Sigmoid colon (tissue), 7 donors: ENCODE measurements around the gene CNN3. TPM values are rescaled to one million over a fixed set of nuclear protein-coding genes. Genes with fewer than 3 reads are reported as not detected.

Experiments used
- DNase-seq: peaks from one replicate; pipeline ENCODE4 v3.0.0-alpha.2; 2019
- H3K27ac ChIP-seq, 4 donors: fragments of 200-600 bp; sonication (generic); one replicate each; pipeline ENCODE4 v1.5.1; 2016 to 2019; ENCODE audit warnings: mild to moderate bottlenecking in 1 of 4
- H3K27me3 ChIP-seq, 3 donors: fragments of 200-600 bp; sonication (generic); one replicate each; pipeline ENCODE4 v1.5.1; 2019; ENCODE audit warnings: mild to moderate bottlenecking in 1 of 3
- H3K36me3 ChIP-seq, 4 donors: fragments of 200-600 bp; sonication (generic); one replicate each; pipeline ENCODE4 v1.5.1; 2016 to 2019
- H3K4me1 ChIP-seq, 4 donors: fragments of 200-600 bp; sonication (generic); one replicate each; pipeline ENCODE4 v1.5.1; 2017 to 2019
- H3K4me3 ChIP-seq, 4 donors: fragments of 200-600 bp; sonication (generic); one replicate each; pipeline ENCODE4 v1.5.1; 2017 to 2019; ENCODE audit warnings: mild to moderate bottlenecking in 2 of 4, moderate library complexity in 1 of 4
- H3K9me3 ChIP-seq, 4 donors: fragments of 200-600 bp in 3 of 4; sonication (generic) in 3 of 4; one replicate each; pipeline versions ENCODE4 v1.5.1 to v1.6.1; 2013 to 2019
- CTCF ChIP-seq, 4 experiments: fragments of 450-650 bp in 3 of 4; fragments of 200-600 bp in 1 of 4; IDR thresholded peaks; one replicate each; pipeline ENCODE4 v1.5.1; 2016 to 2019; ENCODE audit warnings: antibody characterized with exemption in 4 of 4, mild to moderate bottlenecking in 3 of 4, moderate library complexity in 2 of 4
- EP300 ChIP-seq, 4 donors: sonication (generic); formaldehyde crosslinking; IDR thresholded peaks; one replicate each; pipeline ENCODE4 v1.6.1; 2017; ENCODE audit warnings: antibody characterized with exemption in 4 of 4
- POLR2A ChIP-seq, 2 donors: fragments of 450-650 bp; IDR thresholded peaks; one replicate each; pipeline ENCODE4 v1.6.1; 2016; ENCODE audit warnings: antibody characterized with exemption in 2 of 2, mild to moderate bottlenecking in 2 of 2, moderate library complexity in 2 of 2
- POLR2AphosphoS5 ChIP-seq, 4 donors: sonication (generic); formaldehyde crosslinking; IDR thresholded peaks; one replicate each; pipeline ENCODE4 v1.6.1; 2017; ENCODE audit warnings: antibody characterized with exemption in 4 of 4
- WGBS, 2 donors: extraction: QIAGEN DNeasy Blood & Tissue Kit; methylation state at CpG; one replicate each; pipeline ENCODE4 v1.1.7; 2013; 5-methylcytosine and 5-hydroxymethylcytosine counted together
- intact Hi-C: fragments of 100-400 bp; cut with DNase I; formaldehyde crosslinking; loops from one replicate; pipeline ENCODE4 v1.15.1; 2023
- polyA plus RNA-seq, 3 donors: library from polyadenylated mRNA; stranded (reverse); fragments of 200-250 nt; gene quantifications; one replicate each; pipeline ENCODE4 v1.2.3, GENCODE V29; 2013
- total RNA-seq, 4 donors: library from RNA; depleted of rRNA; stranded (reverse); fragments of >200 nt; gene quantifications; one replicate each; pipeline ENCODE4 v1.1.0, GENCODE V29; 2016
- donor health status: healthy with polysubstance abuse.
- donor health status: Bipolar disorder and iron deficiency.
- donor health status: healthy.

Gene CNN3
- total and polyA plus RNA-seq, 7 donors, result 58.3 to 247 (median 157) TPM

- Histone ChIP-seq H3K4me3 (no peak overlapping the region), H3K4me1 (peaks cover 0 to 33% (median 23%) of the 10 kb centered on the region in 4 donors), H3K36me3 (peaks cover 0 to 3% (median 0%) of the 10 kb centered on the region in 4 donors), H3K27me3 (no peaks in the 10 kb centered on the region), H3K9me3 (no peaks in the 10 kb centered on the region), H3K27ac (peak overlapping the region in 1 of 4 donors; percentile 38)
- TF ChIP-seq CTCF (IDR thresholded peaks at IDR 0.05) (no peak), EP300 (IDR thresholded peaks at IDR 0.05) (no peak), POLR2AphosphoS5 (IDR thresholded peaks at IDR 0.05) (no peak), POLR2A (IDR thresholded peaks at IDR 0.05) (no peak)
- DNase-seq, result no peak
- 92 to 96% methylated on average over 1 of the region's 1 CpG for whole genome bisulfite sequencing, 2 donors
- intact Hi-C loops, result no loop called here
Observed at GRCh38 chr1:94937820-94938219, 10.9 kb upstream of the CNN3 start.

- DNase-seq, result no peak
- WGBS, 2 donors, result 78 to 79% methylated on average over 5 of the region's 5 CpGs
- Histone ChIP-seq H3K4me1 (peaks cover 0 to 30% (median 23%) of the 10 kb centered on the region in 4 donors), H3K4me3 (no peak overlapping the region), H3K27me3 (no peaks in the 10 kb centered on the region), H3K36me3 (peaks cover 0 to 9% (median 0%) of the 10 kb centered on the region in 4 donors), H3K27ac (peak overlapping the region in 3 of 4 donors; percentile 55 to 64 (median 55)), H3K9me3 (no peaks in the 10 kb centered on the region)
- TF ChIP-seq POLR2A (IDR thresholded peaks at IDR 0.05) (no peak), CTCF (IDR thresholded peaks at IDR 0.05) (no peak), EP300 (IDR thresholded peaks at IDR 0.05) (no peak), POLR2AphosphoS5 (IDR thresholded peaks at IDR 0.05) (no peak)
- intact Hi-C loops, result no loop called here
Observed at GRCh38 chr1:94936861-94937620, 10.1 kb upstream of the CNN3 start.

- Histone ChIP-seq H3K36me3 (peaks cover 0 to 9% (median 0%) of the 10 kb centered on the region in 4 donors), H3K27ac (peak overlapping the region in 3 of 4 donors; percentile 32 to 64 (median 55)), H3K4me1 (peaks cover 0 to 30% (median 25%) of the 10 kb centered on the region in 4 donors), H3K4me3 (no peak overlapping the region), H3K27me3 (no peaks in the 10 kb centered on the region), H3K9me3 (no peaks in the 10 kb centered on the region)
- intact Hi-C loops, result no loop called here
- WGBS, 2 donors, result 20 to 55% methylated on average over 1 of the region's 1 CpG
- no peak for DNase-seq
- TF ChIP-seq CTCF (IDR thresholded peaks at IDR 0.05) (no peak), POLR2AphosphoS5 (IDR thresholded peaks at IDR 0.05) (no peak), POLR2A (IDR thresholded peaks at IDR 0.05) (no peak), EP300 (IDR thresholded peaks at IDR 0.05) (no peak)
Observed at GRCh38 chr1:94935476-94935875, 8.6 kb upstream of the CNN3 start.

GRCh38 chr1:94935034-94935433 lies 8.1 kb upstream of the CNN3 start:
- WGBS, 2 donors, result 42 to 79% methylated on average over 1 of the region's 1 CpG
- DNase-seq, result no peak
- H3K9me3 ChIP-seq, result no peaks in the 10 kb centered on the region
- H3K27ac ChIP-seq, result no peak overlapping the region
- intact Hi-C loops, result no loop called here
- H3K36me3 ChIP-seq, result peaks cover 0 to 9% (median 0%) of the 10 kb centered on the region in 4 donors
- H3K4me3 ChIP-seq, result no peak overlapping the region
- H3K4me1 ChIP-seq, result peaks cover 0 to 35% (median 28%) of the 10 kb centered on the region in 4 donors
- TF ChIP-seq EP300 (IDR thresholded peaks at IDR 0.05) (no peak), POLR2A (IDR thresholded peaks at IDR 0.05) (no peak), CTCF (IDR thresholded peaks at IDR 0.05) (no peak), POLR2AphosphoS5 (IDR thresholded peaks at IDR 0.05) (no peak)
- no peaks in the 10 kb centered on the region for H3K27me3 ChIP-seq
